HCT116 (cell line): ENCODE data around the gene GZF1. TPM values are rescaled to one million over a fixed set of nuclear protein-coding genes. Genes with fewer than 3 reads are reported as not detected.

Experiments
- ATAC-seq: fragments of 200-7000 bp; cut with Tn5 transposase; 2 replicates; pipeline ENCODE4 v1.9.1; 2020; ENCODE audit warnings: mild to moderate bottlenecking, moderate library complexity
- BruUV-seq: library from RNA; stranded (reverse); fragments of 400-500 nt; replicated peaks from 2 replicates; lab custom pipeline; 2021; lab: Mats Ljungman, UMichigan
- CTCF ChIA-PET: fragments of 300-600 bp; sonication (Branson Sonifier 250); formaldehyde crosslinking; loops from one replicate; lab custom pipeline; 2021; ENCODE audit warnings: antibody characterized with exemption; lab: Charles Lee
- POLR2A ChIA-PET: fragments of 300-600, 350-600 bp; sonication (Branson Sonifier 250); formaldehyde crosslinking; loops from one replicate; lab custom pipeline; 2021; ENCODE audit warnings: antibody characterized with exemption; lab: Charles Lee
- RAD21 ChIA-PET, 2 experiments: fragments of 300-600 bp; sonication (Branson Sonifier 250); formaldehyde crosslinking; loops; one replicate each; lab custom pipeline; 2023; ENCODE audit warnings: low total read pairs in 2 of 2; ENCODE audit not compliant: uncharacterized antibody in 2 of 2, unreplicated experiment in 2 of 2, low non-redundant PET in 1 of 2; lab: Charles Lee
- DNase-seq: peaks from one replicate; pipeline ENCODE4 v3.0.0-alpha.2; 2010; ENCODE audit warnings: low read depth, low spot score
- H2AFZ ChIP-seq: fragments of 200-600 bp; shearing (Covaris generic), sonication (generic); 2 replicates; pipeline ENCODE4 v1.6.1; 2017; ENCODE audit warnings: low read depth, mixed run types, mixed read lengths, antibody characterized with exemption, low read length; ENCODE audit not compliant: poor library complexity, severe bottlenecking
- H3K27ac ChIP-seq: 2 replicates; pipeline ENCODE4 v1.5.1; 2012; ENCODE audit warnings: low read depth, low read length
- H3K27me3 ChIP-seq: fragments of 200-600 bp; sonication (generic); 2 replicates; pipeline ENCODE4 v1.6.1; 2016; ENCODE audit warnings: mixed run types, low read length, mixed read lengths; ENCODE audit not compliant: insufficient read depth
- H3K36me3 ChIP-seq, 2 experiments: fragments of 200-500 bp in 1 of 2; fragments of 200-600 bp in 1 of 2; sonication (Bioruptor generic) in 1 of 2; sonication (generic) in 1 of 2; 2 replicates each; pipeline versions ENCODE4 v1.5.1 to v1.6.1; 2014 to 2016; ENCODE audit warnings: low read length in 2 of 2, inconsistent platforms in 1 of 2, mixed read lengths in 1 of 2, mixed run types in 1 of 2; ENCODE audit not compliant: insufficient read depth in 2 of 2, control insufficient read depth in 1 of 2
- H3K4me1 ChIP-seq, 2 experiments: fragments of 200-600 bp in 1 of 2; sonication (generic) in 1 of 2; 2 replicates each; pipeline versions ENCODE4 v1.5.1 to v1.6.1; 2012 to 2017; ENCODE audit warnings: low read length in 2 of 2, inconsistent platforms in 1 of 2, mild to moderate bottlenecking in 1 of 2, mixed read lengths in 1 of 2, mixed run types in 1 of 2, moderate library complexity in 1 of 2; ENCODE audit not compliant: insufficient read depth in 2 of 2, control insufficient read depth in 1 of 2
- H3K4me2 ChIP-seq: fragments of 200-600 bp; sonication (generic); 2 replicates; pipeline ENCODE4 v1.6.1; 2017; ENCODE audit warnings: mixed run types, low read length, mixed read lengths
- H3K4me3 ChIP-seq, 2 experiments: fragments of 200-600 bp in 1 of 2; sonication (generic) in 1 of 2; replicated peaks in 1 of 2; 2 replicates each; pipeline ENCODE4 v1.5.1; 2011 to 2016; ENCODE audit warnings: low read length in 2 of 2, control low read depth in 1 of 2, low read depth in 1 of 2, mild to moderate bottlenecking in 1 of 2, mixed read lengths in 1 of 2, mixed run types in 1 of 2
- H3K79me2 ChIP-seq: fragments of 200-600 bp; sonication (generic); 2 replicates; pipeline ENCODE4 v1.6.1; 2017; ENCODE audit warnings: mild to moderate bottlenecking, mixed run types, low read length, moderate library complexity, mixed read lengths; ENCODE audit not compliant: insufficient read depth
- H3K9ac ChIP-seq: fragments of 200-600 bp; sonication (generic); 2 replicates; pipeline ENCODE4 v1.6.1; 2016; ENCODE audit warnings: low read length, mixed read lengths
- H3K9me2 ChIP-seq: fragments of 200-600 bp; sonication (generic), shearing (Covaris generic); 2 replicates; pipeline ENCODE4 v1.6.1; 2017; ENCODE audit warnings: mixed run types, mild to moderate bottlenecking, moderate library complexity; ENCODE audit not compliant: insufficient read depth
- H3K9me3 ChIP-seq, 2 experiments: fragments of 200-500 bp in 1 of 2; fragments of 200-600 bp in 1 of 2; sonication (Bioruptor generic) in 1 of 2; sonication (generic) in 1 of 2; 2 replicates each; pipeline ENCODE4 v1.6.1; 2014 to 2017; ENCODE audit warnings: low read length in 2 of 2, mixed read lengths in 2 of 2, inconsistent platforms in 1 of 2, low read depth in 1 of 2, mild to moderate bottlenecking in 1 of 2, mixed run types in 1 of 2, moderate library complexity in 1 of 2; ENCODE audit not compliant: control insufficient read depth in 1 of 2, insufficient read depth in 1 of 2
- H4K20me1 ChIP-seq: fragments of 200-600 bp; sonication (generic), shearing (Covaris generic); 2 replicates; pipeline ENCODE4 v1.6.1; 2017; ENCODE audit warnings: mixed run types, mild to moderate bottlenecking, moderate library complexity; ENCODE audit not compliant: insufficient read depth
- ATF3 ChIP-seq: IDR thresholded peaks from 2 replicates; pipeline ENCODE4 v1.6.1; 2012
- CEBPB ChIP-seq: IDR thresholded peaks from 2 replicates; pipeline ENCODE4 v1.6.1; 2012; ENCODE audit warnings: low read depth
- ELF1 ChIP-seq: IDR thresholded peaks from 2 replicates; pipeline ENCODE4 v1.6.1; 2012; ENCODE audit warnings: low read depth, borderline replicate concordance
- MAX ChIP-seq: IDR thresholded peaks from 2 replicates; pipeline ENCODE4 v1.6.1; 2012
- POLR2A ChIP-seq: IDR thresholded peaks from 2 replicates; pipeline ENCODE4 v1.7.0; 2011; ENCODE audit warnings: borderline replicate concordance; ENCODE audit not compliant: insufficient read depth, insufficient read length; ENCODE audit errors: extremely low read depth
- POLR2AphosphoS5 ChIP-seq: IDR thresholded peaks from 2 replicates; pipeline ENCODE4 v1.6.1; 2011; ENCODE audit warnings: mild to moderate bottlenecking, low read depth, low read length, moderate library complexity
- RAD21 ChIP-seq: IDR thresholded peaks from 2 replicates; pipeline ENCODE4 v1.6.1; 2012; ENCODE audit warnings: low read depth, mild to moderate bottlenecking
- REST ChIP-seq: IDR thresholded peaks from 2 replicates; pipeline ENCODE4 v1.6.1; 2012; ENCODE audit warnings: low read depth
- SIN3A ChIP-seq: IDR thresholded peaks from 2 replicates; pipeline ENCODE4 v1.6.1; 2012; ENCODE audit warnings: low read depth
- ZBTB33 ChIP-seq: IDR thresholded peaks from 2 replicates; pipeline ENCODE4 v1.6.1; 2011; ENCODE audit warnings: mild to moderate bottlenecking, low read length, moderate library complexity; ENCODE audit not compliant: insufficient replicate concordance; ENCODE audit errors: extremely low read depth
- ZNF274 ChIP-seq: fragments of 200-500 bp; sonication (Bioruptor generic); IDR thresholded peaks from 2 replicates; pipeline ENCODE4 v1.6.1; 2014; ENCODE audit warnings: mild to moderate bottlenecking, low read depth, low read length, inconsistent platforms
- intact Hi-C: fragments of 100-400 bp; cut with micrococcal nuclease; formaldehyde crosslinking; loops from 2 replicates; pipeline ENCODE4 v1.10.0; 2022
- total RNA-seq: library from RNA; stranded (reverse); gene quantifications from one replicate; pipeline ENCODE4 v1.2.1, GENCODE V29; 2021; ENCODE audit not compliant: unreplicated experiment

Gene GZF1
- total RNA-seq, 1 experiment from 2014 or later = 10.4 TPM

- TF ChIP-seq ZBTB33 = no peak
- TF ChIP-seq MAX = peak; percentile 85
- TF ChIP-seq RAD21 = no peak
Measured at GRCh38 chr20:23350196-23350903, 11.6 kb upstream of the GZF1 start, which contains the start of gene NXT1 (continued).

GRCh38 chr20:23350904-23351838 lies 10.8 kb upstream of the GZF1 start:
- RAD21 ChIA-PET = no interaction called here
- peak overlapping the region; percentile 92 to 99 for H3K4me3 ChIP-seq
- H2AFZ ChIP-seq = no peak overlapping the region
- CTCF ChIA-PET = interaction anchor here (1.3 to 3.0 kb wide), 4 partner anchors 11 to 660 kb away, joined by 3 to 25 read pairs (median 8); no protein-coding TSS in a partner anchor
- peaks cover 6% of the 10 kb centered on the region; the same call in 1 of the 2 replicates for H4K20me1 ChIP-seq
- POLR2A ChIA-PET = interaction anchor here (1.0 to 1.8 kb wide), 5 partner anchors 7 to 659 kb away, joined by 3 to 24 read pairs (median 3); no protein-coding TSS in a partner anchor
- peak; percentile 12 for ATAC-seq
- no peaks in the 10 kb centered on the region for H3K9me2 ChIP-seq
- H3K27ac ChIP-seq = peak overlapping the region; percentile 99
- peaks cover 56% of the 10 kb centered on the region for H3K79me2 ChIP-seq
- BruUV-seq = no TSS peak
- H3K4me1 ChIP-seq = peaks cover 15 to 26% of the 10 kb centered on the region in 2 experiments
- intact Hi-C loops = loop anchor here (1.0 to 10.0 kb wide), 3 partner anchors 7 to 256 kb away; no protein-coding TSS in a partner anchor
- peaks cover 7 to 25% of the 10 kb centered on the region in 2 experiments; a peak in 2 of 4 replicates for H3K36me3 ChIP-seq
- H3K9me3 ChIP-seq = no peaks in the 10 kb centered on the region
- no peaks in the 10 kb centered on the region for H3K27me3 ChIP-seq
- H3K4me2 ChIP-seq = peak overlapping the region; percentile 100
- peak; percentile 47 for DNase-seq
- H3K9ac ChIP-seq = peak overlapping the region; percentile 96
- TF ChIP-seq ZNF274 (no peak), POLR2AphosphoS5 (no peak), CEBPB (no peak), ATF3 (no peak), SIN3A (peak; percentile 49; the same call in 1 of the 2 replicates), ZBTB33 (no peak), ELF1 (no peak), RAD21 (no peak), MAX (peak; percentile 70), POLR2A (no peak), REST (no peak)
